ENCODE measurements around the gene MOB3C.

MOB3C gene

GRCh38 chr1:46596036-46596435 is 20.6 kb downstream of the MOB3C start:
- DNase-seq (ENCODE audit: low spot score): no peak
- no peak for TF ChIP-seq CTCF (IDR thresholded peaks at IDR 0.05)
- Histone ChIP-seq H3K4me3 (no peak overlapping the region), H3K27ac (peak overlapping the region in 1 of 2 donors; percentile 76)

DNA sequence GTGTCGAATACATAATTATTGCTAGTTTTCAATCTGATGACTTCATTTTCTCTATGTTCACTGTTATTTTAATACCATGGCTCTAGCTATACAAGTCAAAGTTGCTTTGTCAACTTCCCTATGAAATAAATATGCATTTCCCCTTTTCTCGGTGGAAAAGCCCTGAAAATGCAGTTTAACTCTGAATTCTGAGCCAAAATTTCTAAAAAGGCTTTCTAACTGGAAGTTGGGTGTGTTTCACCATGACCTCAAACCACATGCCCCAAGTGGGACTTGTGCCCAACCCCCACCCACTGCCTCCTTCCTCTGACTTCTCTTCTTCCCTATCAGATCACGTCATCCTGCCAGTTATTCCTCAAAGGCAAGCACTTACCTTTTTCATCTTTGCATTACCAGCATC is 21.5 kb downstream of the MOB3C start:
- DNase-seq (ENCODE audit: low spot score): no peak
- TF ChIP-seq CTCF (IDR thresholded peaks at IDR 0.05): no peak
- peak overlapping the region in 1 of 2 donors; percentile 76 for H3K27ac ChIP-seq
- no peak overlapping the region for H3K4me3 ChIP-seq

DNA sequence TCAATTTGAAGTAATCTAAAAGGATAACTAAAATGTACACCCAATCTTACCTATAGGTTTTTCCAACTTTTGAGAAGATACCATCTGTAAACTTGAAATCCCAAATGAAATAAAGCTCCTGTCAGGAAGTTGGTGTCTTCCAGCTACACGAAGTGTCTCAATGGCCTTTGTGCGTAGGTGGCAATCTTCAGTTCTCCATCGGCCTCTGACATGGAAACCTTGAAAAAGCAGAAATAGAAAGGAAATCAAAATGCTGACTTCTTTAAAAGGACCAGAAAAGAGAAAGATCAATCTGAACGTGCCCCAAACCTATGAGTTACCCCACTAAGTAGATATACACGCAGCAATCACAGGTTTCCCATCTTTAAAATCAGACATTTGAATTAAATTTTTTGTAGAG is 22.5 kb downstream of the MOB3C start:
- no peak for DNase-seq (ENCODE audit: low spot score)
- H3K27ac ChIP-seq: peak overlapping the region in 1 of 2 donors; percentile 76

GRCh38 chr1:46592823-46593222 is 23.8 kb downstream of the MOB3C start:
- peak overlapping the region in 1 of 2 donors; percentile 64 for H3K27ac ChIP-seq
- H3K4me3 ChIP-seq: no peak overlapping the region
- TF ChIP-seq CTCF (IDR thresholded peaks at IDR 0.05): no peak
- no peak for DNase-seq (ENCODE audit: low spot score)

More for the DNA sequence above, 22.5 kb downstream of the MOB3C start:
- no peak overlapping the region for H3K4me3 ChIP-seq
- TF ChIP-seq CTCF (IDR thresholded peaks at IDR 0.05): no peak

GRCh38 chr1:46589529-46589928 is 27.1 kb downstream of the MOB3C start:
- DNase-seq (ENCODE audit: low spot score): no peak
- TF ChIP-seq CTCF (IDR thresholded peaks at IDR 0.05): no peak
- H3K27ac ChIP-seq: no peak overlapping the region
- H3K4me3 ChIP-seq: no peak overlapping the region

GRCh38 chr1:46587069-46587468 is 29.5 kb downstream of the MOB3C start:
- no peak overlapping the region for H3K4me3 ChIP-seq
- H3K27ac ChIP-seq: peak overlapping the region in 1 of 2 donors; percentile 32
- DNase-seq (ENCODE audit: low spot score): no peak
- no peak for TF ChIP-seq CTCF (IDR thresholded peaks at IDR 0.05)

DNA sequence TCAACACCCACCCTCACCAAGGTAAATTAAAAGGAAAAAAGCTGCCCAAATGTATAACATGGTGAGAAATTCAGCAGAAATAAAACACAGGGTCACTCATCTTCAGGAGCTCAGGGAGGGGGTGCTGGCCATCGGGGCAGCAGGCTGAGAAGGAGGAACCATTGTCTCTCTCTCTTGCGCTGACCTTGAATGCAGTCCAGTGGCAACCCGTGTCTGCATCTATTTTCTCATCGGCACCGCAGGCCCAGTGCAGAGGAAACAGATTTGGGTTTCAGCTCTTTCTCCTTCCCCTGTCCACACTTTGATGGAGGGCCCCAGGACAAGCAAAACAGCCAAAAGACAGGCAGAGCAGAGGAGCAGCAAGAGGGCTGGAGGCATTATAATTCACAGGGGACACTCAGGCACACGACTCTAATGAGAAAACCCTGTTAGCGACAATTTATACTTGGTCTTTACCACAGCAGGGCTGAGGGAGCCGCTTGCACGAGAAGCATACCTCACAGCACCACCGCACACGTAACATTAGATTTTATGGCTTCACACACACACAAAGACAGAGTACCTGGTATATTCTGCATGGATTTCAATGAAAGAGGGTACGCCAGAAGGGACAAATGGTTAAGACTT is 31.2 kb downstream of the MOB3C start:
- TF ChIP-seq CTCF (IDR thresholded peaks at IDR 0.05): no peak
- Histone ChIP-seq H3K27ac (no peak overlapping the region), H3K4me3 (no peak overlapping the region)
- no peak for DNase-seq (ENCODE audit: low spot score)
